Activated CD4-positive, alpha-beta T cell treated with anti-CD3 and anti-CD28 coated beads for 24 hours (primary cell): ENCODE measurements around the gene PCDHGB7.
"Not testable (repeated sequence)": the region's sequence is repeated elsewhere in the genome, so short reads cannot be mapped to it uniquely, and the experiment has no call there.

Experiments used
- DNase-seq, 2 donors: peaks; one replicate each; pipeline ENCODE4 v3.0.0-alpha.2; 2020; ENCODE audit warnings: low read depth in 2 of 2

PCDHGB7 gene

GRCh38 chr5:141397756-141398551 lies 19.5 kb upstream of the PCDHGB7 start, which contains the start of gene PCDHGB5:
Gene PCDHGB5, plus strand, starts transcription at chr5:141397947. Its CDS starts 181 bp downstream, at chr5:141398128.
- peak in 1 of 2 donors; percentile 34 for DNase-seq

- no peak for DNase-seq
Measured at GRCh38 chr5:141398608-141399007, 18.9 kb upstream of the PCDHGB7 start.

DNA sequence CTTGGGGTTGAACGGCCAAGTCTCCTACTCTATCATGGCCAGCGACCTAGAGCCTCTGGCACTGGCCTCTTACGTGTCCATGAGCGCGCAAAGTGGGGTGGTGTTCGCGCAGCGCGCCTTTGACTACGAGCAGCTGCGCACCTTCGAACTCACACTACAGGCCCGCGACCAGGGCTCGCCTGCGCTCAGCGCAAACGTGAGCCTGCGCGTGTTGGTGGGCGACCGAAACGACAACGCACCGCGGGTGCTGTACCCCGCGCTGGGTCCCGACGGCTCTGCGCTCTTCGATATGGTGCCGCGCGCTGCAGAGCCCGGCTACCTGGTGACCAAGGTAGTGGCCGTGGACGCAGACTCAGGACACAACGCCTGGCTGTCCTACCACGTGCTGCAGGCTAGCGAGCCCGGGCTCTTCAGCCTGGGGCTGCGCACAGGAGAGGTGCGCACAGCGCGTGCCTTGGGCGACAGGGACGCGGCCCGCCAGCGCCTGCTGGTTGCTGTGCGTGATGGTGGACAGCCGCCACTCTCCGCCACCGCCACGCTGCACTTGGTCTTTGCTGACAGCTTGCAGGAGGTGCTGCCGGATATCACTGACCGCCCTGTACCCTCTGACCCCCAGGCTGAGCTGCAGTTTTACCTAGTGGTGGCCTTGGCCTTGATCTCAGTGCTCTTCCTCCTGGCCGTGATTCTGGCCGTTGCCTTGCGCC lies 17.8 kb upstream of the PCDHGB7 start:
- no peak for DNase-seq

DNA sequence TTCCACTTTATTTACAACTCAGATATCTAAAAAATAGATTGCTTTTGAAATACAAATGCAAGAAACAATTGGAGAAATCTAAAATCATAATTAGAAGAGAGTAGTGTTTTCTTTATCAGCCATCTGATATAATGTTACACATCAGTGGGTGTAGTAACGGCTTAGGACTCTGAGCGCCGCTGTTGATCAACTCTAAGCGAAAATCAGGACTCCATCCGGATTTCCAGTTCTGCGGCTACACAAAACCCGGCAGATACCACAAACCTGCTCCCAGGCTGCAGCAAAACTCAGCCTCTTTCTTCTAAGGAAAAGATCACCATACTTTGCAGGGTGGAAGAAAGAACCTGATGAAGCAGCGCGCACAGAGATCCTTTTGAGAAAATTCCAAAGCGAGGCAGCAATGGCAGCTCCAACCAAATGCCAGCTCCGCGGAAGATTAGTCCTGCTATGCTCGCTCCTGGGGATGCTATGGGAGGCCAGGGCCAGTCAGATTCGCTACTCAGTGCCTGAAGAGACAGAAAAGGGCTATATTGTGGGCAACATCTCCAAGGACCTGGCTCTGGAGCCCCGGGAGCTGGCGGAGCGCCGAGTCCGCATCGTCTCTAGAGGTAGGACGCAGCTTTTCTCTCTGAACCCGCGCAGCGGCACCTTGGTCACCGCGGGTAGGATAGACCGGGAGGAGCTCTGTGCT lies 14.8 kb upstream of the PCDHGB7 start, which contains the start of gene PCDHGA9:
Gene PCDHGA9 (plus strand): TSS at position 226 of the 691 bp plus-strand sequence. CDS start 175 bp downstream, at position 401.
- DNase-seq = no peak

GRCh38 chr5:141403387-141403786 lies 14.1 kb upstream of the PCDHGB7 start:
- DNase-seq = no peak

GRCh38 chr5:141407790-141408505 lies 9.5 kb upstream of the PCDHGB7 start, which contains the start of gene PCDHGB6:
Gene PCDHGB6, plus strand, starts transcription at chr5:141408021. Its CDS starts 182 bp downstream, at chr5:141408203.
- not testable (repeated sequence) for DNase-seq

DNA sequence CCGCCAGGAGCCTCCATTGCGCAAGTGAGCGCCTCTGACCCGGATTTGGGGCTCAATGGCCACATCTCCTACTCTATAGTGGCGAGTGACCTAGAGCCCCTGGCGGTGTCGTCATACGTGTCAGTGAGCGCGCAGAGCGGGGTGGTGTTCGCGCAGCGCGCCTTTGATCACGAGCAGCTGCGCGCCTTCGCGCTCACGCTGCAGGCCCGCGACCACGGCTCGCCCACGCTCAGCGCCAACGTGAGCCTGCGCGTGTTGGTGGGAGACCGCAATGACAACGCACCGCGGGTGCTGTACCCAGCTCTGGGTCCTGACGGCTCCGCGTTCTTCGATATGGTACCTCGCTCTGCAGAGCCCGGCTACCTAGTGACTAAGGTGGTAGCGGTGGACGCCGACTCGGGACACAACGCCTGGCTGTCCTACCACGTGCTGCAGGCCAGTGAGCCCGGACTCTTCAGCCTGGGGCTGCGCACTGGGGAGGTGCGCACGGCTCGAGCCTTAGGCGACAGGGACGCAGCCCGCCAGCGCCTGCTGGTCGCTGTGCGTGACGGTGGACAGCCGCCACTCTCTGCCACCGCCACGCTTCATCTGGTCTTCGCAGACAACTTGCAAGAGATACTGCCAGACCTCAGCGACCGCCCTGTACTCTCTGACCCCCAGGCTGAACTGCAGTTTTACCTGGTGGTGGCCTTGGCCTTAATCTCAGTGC lies 7.7 kb upstream of the PCDHGB7 start:
- no peak for DNase-seq

GRCh38 chr5:141411575-141411974 lies 5.9 kb upstream of the PCDHGB7 start:
- no peak for DNase-seq

DNA sequence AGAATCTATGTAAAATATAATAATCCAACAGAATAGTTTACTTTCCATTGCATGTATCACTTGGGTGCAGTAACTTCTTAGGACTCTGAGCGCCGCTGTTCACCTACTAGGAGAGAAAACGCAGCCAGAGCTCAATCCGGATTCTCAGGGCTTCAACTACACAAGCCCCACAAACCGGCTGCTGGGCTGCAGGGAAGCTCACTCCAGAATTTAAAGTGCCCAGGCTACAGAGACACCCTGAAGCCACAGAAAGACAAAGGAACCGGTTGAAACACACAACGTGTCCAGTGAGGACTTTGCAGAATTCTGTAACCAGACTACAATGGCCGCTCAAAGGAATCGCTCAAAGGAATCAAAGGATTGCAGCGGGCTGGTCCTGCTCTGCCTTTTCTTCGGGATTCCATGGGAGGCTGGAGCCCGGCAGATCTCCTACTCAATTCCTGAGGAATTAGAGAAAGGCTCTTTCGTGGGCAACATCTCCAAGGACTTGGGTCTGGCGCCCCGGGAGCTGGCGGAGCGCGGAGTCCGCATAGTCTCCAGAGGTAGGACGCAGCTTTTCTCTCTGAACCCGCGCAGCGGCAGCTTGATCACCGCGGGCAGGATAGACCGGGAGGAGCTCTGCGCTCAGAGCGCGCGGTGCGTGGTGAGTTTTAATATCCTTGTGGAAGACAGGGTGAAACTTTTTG lies 4.5 kb upstream of the PCDHGB7 start, which contains the start of gene PCDHGA10:
Gene PCDHGA10 (plus strand): TSS at position 134 of the 686 bp plus-strand sequence. CDS start 189 bp downstream, at position 323.
- peak; percentile 32 to 44 for DNase-seq

GRCh38 chr5:141413540-141414069 lies 3.9 kb upstream of the PCDHGB7 start:
- no peak for DNase-seq

DNA sequence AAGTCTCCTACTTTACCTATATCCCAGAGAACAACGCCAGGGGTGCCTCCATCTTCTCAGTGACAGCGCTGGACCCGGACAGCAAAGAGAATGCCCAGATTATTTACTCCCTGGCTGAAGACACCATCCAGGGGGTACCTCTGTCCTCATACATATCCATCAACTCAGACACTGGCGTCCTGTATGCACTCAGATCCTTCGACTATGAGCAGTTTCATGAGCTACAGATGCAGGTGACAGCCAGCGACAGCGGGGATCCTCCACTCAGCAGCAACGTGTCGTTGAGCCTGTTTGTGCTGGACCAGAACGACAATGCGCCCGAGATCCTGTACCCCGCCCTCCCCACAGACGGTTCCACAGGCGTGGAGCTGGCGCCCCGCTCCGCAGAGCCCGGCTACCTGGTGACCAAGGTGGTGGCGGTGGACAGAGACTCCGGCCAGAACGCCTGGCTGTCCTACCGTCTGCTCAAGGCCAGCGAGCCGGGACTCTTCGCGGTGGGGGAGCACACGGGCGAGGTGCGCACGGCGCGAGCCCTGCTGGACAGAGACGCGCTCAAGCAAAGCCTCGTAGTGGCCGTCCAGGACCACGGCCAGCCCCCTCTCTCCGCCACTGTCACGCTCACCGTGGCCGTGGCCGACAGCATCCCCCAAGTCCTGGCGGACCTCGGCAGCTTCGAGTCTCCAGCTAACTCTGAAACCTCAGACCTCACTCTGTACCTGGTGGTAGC lies 2.8 kb upstream of the PCDHGB7 start:
- not testable (repeated sequence) for DNase-seq

DNA sequence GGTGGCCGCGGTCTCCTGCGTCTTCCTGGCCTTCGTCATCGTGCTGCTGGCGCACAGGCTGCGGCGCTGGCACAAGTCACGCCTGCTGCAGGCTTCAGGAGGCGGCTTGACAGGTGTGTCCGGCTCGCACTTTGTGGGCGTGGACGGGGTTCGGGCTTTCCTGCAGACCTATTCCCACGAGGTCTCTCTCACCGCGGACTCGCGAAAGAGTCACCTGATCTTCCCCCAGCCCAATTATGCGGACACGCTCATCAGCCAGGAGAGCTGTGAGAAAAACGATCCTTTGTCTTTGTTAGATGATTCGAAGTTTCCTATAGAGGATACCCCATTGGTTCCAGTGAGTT lies 2.2 kb upstream of the PCDHGB7 start:
- DNase-seq = not testable (repeated sequence)

DNA sequence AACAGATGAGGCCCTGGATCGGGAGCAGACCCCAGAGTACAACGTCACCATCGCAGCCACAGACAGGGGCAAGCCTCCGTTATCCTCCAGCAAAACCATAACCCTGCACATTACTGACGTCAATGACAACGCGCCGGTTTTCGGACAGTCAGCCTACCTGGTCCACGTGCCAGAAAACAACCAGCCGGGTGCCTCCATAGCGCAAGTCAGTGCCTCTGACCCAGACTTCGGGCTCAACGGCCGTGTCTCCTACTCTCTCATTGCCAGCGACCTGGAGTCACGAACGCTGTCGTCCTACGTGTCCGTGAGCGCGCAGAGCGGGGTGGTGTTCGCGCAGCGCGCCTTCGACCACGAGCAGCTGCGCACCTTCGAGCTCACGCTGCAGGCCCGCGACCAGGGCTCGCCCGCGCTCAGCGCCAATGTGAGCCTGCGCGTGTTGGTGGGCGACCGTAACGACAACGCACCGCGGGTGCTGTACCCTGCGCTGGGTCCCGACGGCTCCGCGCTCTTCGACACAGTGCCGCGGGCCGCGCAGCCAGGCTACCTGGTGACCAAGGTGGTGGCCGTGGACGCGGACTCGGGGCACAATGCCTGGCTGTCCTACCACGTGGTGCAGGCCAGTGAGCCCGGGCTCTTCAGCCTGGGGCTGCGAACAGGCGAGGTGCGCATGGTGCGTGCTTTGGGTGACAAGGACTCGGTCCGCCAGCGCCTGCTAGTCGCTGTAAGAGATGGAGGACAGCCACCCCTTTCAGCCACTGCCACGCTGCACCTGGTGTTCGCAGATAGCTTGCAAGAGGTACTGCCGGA lies 1.8 kb downstream of the PCDHGB7 start:
- no peak for DNase-seq

- peak in 1 of 2 donors; percentile 14 for DNase-seq
Measured at GRCh38 chr5:141420855-141421488, 3.5 kb downstream of the PCDHGB7 start, which contains the start of gene PCDHGA11. Gene PCDHGA11, plus strand, starts transcription at chr5:141421051. Its CDS starts 177 bp downstream, at chr5:141421228.

DNA sequence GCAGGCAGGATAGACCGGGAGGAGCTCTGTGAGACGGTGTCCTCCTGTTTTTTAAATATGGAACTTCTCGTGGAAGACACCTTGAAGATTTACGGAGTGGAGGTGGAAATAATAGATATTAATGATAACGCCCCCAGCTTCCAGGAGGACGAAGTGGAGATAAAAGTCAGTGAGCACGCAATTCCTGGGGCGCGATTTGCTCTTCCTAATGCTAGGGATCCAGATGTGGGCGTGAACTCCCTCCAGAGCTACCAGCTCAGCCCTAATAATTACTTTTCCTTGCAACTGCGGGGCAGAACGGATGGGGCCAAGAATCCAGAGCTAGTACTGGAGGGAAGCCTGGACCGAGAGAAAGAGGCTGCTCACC lies 4.0 kb downstream of the PCDHGB7 start:
- no peak for DNase-seq

GRCh38 chr5:141422742-141423291 lies 5.3 kb downstream of the PCDHGB7 start:
- DNase-seq = no peak

DNA sequence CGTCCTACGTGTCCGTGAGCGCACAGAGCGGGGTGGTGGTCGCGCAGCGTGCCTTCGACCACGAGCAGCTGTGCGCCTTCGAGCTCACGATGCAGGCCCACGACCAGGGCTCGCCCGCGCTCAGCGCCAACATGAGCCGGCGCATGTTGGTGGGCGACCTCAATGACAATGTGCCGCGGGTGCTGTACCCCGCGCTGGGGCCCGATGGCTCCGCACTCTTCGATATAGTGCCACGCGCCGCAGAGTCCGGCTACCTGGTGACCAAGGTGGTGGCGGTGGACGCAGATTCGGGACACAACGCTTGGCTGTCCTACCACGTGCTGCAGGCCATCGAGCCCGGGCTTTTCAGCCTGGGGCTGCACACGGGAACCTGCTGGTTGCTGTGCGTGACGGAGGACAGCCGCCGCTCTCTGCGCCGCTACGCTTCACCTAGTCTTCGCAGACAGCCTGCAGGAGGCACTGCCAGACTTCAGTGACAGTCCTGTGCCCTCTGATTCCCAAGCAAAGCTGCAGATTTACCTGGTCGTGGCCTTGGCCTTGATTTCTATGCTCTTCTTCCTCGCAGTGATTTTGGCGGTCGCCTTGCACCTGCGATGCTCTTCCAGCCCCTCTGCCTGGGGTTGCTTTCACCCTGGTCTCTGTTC lies 10.4 kb downstream of the PCDHGB7 start:
- DNase-seq = no peak
